ENCODE data around the gene B3GNT5. TPM values are rescaled to one million over a fixed set of nuclear protein-coding genes. Genes with fewer than 3 reads are reported as not detected.

The B3GNT5 gene
- total and polyA plus RNA-seq, 2 donors (not counting 3 experiments of a cell fraction or from before 2014, with no cell fraction given): 4.1 to 25.6 TPM

GRCh38 chr3:183306798-183307671 is 54.0 kb downstream of the B3GNT5 start:
- Histone ChIP-seq H4K20me1 (replicated peaks; ENCODE audit: control insufficient read depth, extremely low read depth, insufficient read depth, low read length) (no peaks in the 10 kb centered on the region), H3K79me2 (ENCODE audit: control insufficient read depth, insufficient read depth, low read length) (no peaks in the 10 kb centered on the region), H3K9ac (replicated peaks; ENCODE audit: extremely low read depth, insufficient read depth, low read length) (no peak overlapping the region), H3K4me3 (replicated peaks in 1 of 3; ENCODE audit: insufficient read depth in 1 of 3, low read depth in 1 of 3, low read length in 3 of 3) (no peak overlapping the region), H3K9me3 (replicated peaks; ENCODE audit: control insufficient read depth, insufficient read depth, low read length) (no peaks in the 10 kb centered on the region), H3K9me1 (replicated peaks; ENCODE audit: control insufficient read depth, extremely low read depth, insufficient read depth, low read length) (no peaks in the 10 kb centered on the region), H3K27me3 (ENCODE audit: control insufficient read depth in 2 of 2, insufficient read depth in 2 of 2, low read length in 2 of 2) (no peaks in the 10 kb centered on the region), H2AFZ (ENCODE audit: low read depth, low read length) (peak overlapping the region; percentile 46), H3K36me3 (ENCODE audit: control insufficient read depth in 2 of 2, extremely low read depth in 1 of 2, insufficient read depth in 2 of 2, low read length in 2 of 2) (no peaks in the 10 kb centered on the region), H3K27ac (ENCODE audit: insufficient read depth, low read depth, low read length) (no peak overlapping the region), H3K4me2 (ENCODE audit: insufficient read depth, low read length) (no peak overlapping the region), H3K4me1 (ENCODE audit: control insufficient read depth, extremely low read depth, insufficient read depth, low read length) (peaks cover 4% of the 10 kb centered on the region)
- ChIA-PET CTCF (interaction anchor here (1.0 to 1.6 kb wide), 3 partner anchors 8 to 13 kb away, joined by 3 to 4 read pairs (median 3); no protein-coding TSS in a partner anchor), POLR2A (no interaction called here)
- DNase-seq (ENCODE audit: low read depth, low spot score) (no peak), FAIRE-seq (no peak)
- intact Hi-C loops (cut with micrococcal nuclease): no loop called here
- TF ChIP-seq MYC (IDR thresholded peaks at IDR 0.05; ENCODE audit: low read depth, low read length): no peak
- no peak for TF ChIP-seq MAX (IDR thresholded peaks at IDR 0.05; ENCODE audit: insufficient read depth, insufficient read length)
- TF ChIP-seq EZH2 (IDR thresholded peaks at IDR 0.05; ENCODE audit: borderline replicate concordance, low read depth, low read length, severe bottlenecking): no peak
- TF ChIP-seq JUN (IDR thresholded peaks at IDR 0.05; ENCODE audit: borderline replicate concordance, insufficient read depth, insufficient read length, low read depth): no peak
- no peak for TF ChIP-seq POLR2A (IDR thresholded peaks at IDR 0.05; ENCODE audit: low read depth, low read length)
- no peak for TF ChIP-seq POLR2AphosphoS5 (IDR thresholded peaks at IDR 0.05; ENCODE audit: insufficient read depth, low read depth, low read length)
- no peak for TF ChIP-seq FOS (IDR thresholded peaks at IDR 0.05; ENCODE audit: borderline replicate concordance, insufficient read depth, low read length)
- TF ChIP-seq CTCF (IDR thresholded peaks at IDR 0.05; ENCODE audit: extremely low read depth in 1 of 2, insufficient read depth in 1 of 2, low read depth in 1 of 2, low read length in 2 of 2): no peak
- no peak for TF ChIP-seq GATA2 (IDR thresholded peaks at IDR 0.05; ENCODE audit: insufficient read depth, insufficient read length, low read depth, low read length)
- BruUV-seq (replicated peaks): no TSS peak
- dilution Hi-C loops (cut with MboI; ENCODE audit: extremely low pct_ligation_motif_present, low sequenced_read_pairs): no loop called here
